ENCODE results near the gene C6orf163.
A peak's percentile ranks its signal among the peaks of the same experiment; 100 is the strongest.
"Not testable (repeated sequence)": the region's sequence is repeated elsewhere in the genome, so short reads cannot be mapped to it uniquely, and the experiment has no call there.

The C6orf163 gene

GRCh38 chr6:87344731-87345130, at the start of gene C6orf163:
Gene C6orf163, plus strand, starts transcription at chr6:87344813. Its CDS starts 287 bp downstream, at chr6:87345100.
- DNase-seq: no peak

GRCh38 chr6:87297119-87297518, 47.5 kb upstream of the C6orf163 start:
- DNase-seq: no peak

- not testable (repeated sequence) for DNase-seq
Observed at GRCh38 chr6:87301277-87301676, 43.3 kb upstream of the C6orf163 start.

- no peak for DNase-seq
Observed at GRCh38 chr6:87308970-87309369, 35.6 kb upstream of the C6orf163 start.

- DNase-seq: no peak
Observed at GRCh38 chr6:87312860-87313259, 31.8 kb upstream of the C6orf163 start.

GRCh38 chr6:87315071-87315470, 29.5 kb upstream of the C6orf163 start:
- DNase-seq: no peak

- DNase-seq: no peak
Observed at GRCh38 chr6:87319271-87319987, 25.2 kb upstream of the C6orf163 start.

- peak; percentile 76 for DNase-seq
Observed at GRCh38 chr6:87322304-87323212, 22.1 kb upstream of the C6orf163 start, which contains the start of gene SMIM8. Gene SMIM8, plus strand, starts transcription at chr6:87322588. Its CDS starts 14,444 bp downstream, at chr6:87337032.

GRCh38 chr6:87323880-87324279, 20.7 kb upstream of the C6orf163 start:
- DNase-seq: not testable (repeated sequence)

- no peak for DNase-seq
Observed at GRCh38 chr6:87330961-87331360, 13.7 kb upstream of the C6orf163 start.

- no peak for DNase-seq
Observed at GRCh38 chr6:87333033-87333432, 11.6 kb upstream of the C6orf163 start.

GRCh38 chr6:87333591-87334181, 10.9 kb upstream of the C6orf163 start:
- no peak for DNase-seq

GRCh38 chr6:87334683-87335082, 9.9 kb upstream of the C6orf163 start:
- no peak for DNase-seq

GRCh38 chr6:87336367-87336766, 8.2 kb upstream of the C6orf163 start:
- DNase-seq: no peak

GRCh38 chr6:87340230-87340629, 4.4 kb upstream of the C6orf163 start:
- DNase-seq: no peak

GRCh38 chr6:87341158-87341557, 3.5 kb upstream of the C6orf163 start:
- no peak for DNase-seq

GRCh38 chr6:87341899-87342298, 2.7 kb upstream of the C6orf163 start:
- no peak for DNase-seq

GRCh38 chr6:87342829-87343228, 1.8 kb upstream of the C6orf163 start:
- DNase-seq: no peak

- no peak for DNase-seq
Observed at GRCh38 chr6:87346700-87347099, 2.1 kb downstream of the C6orf163 start.

GRCh38 chr6:87349896-87350295, 5.3 kb downstream of the C6orf163 start:
- DNase-seq: no peak

- DNase-seq: no peak
Observed at GRCh38 chr6:87350516-87350915, 5.9 kb downstream of the C6orf163 start.

GRCh38 chr6:87351583-87351982, 7.0 kb downstream of the C6orf163 start:
- DNase-seq: no peak

GRCh38 chr6:87356181-87356580, 11.6 kb downstream of the C6orf163 start:
- DNase-seq: no peak

Data from KG1 (cell line).